Fibroblast of mammary gland (primary cell): Measurements from ENCODE around the gene ANGEL2.

ENCODE experiments used
- DNase-seq: peaks from one replicate; pipeline ENCODE4 v3.0.0-alpha.2; 2010; ENCODE audit warnings: low read depth
- H3K4me3 ChIP-seq: 2 replicates; pipeline ENCODE4 v1.5.1; 2011; ENCODE audit warnings: low read depth, mild to moderate bottlenecking, low read length, moderate library complexity; ENCODE audit not compliant: control insufficient read depth
- CTCF ChIP-seq: conservative IDR thresholded peaks from 2 replicates; pipeline ENCODE4 v1.5.1; 2011; ENCODE audit warnings: low read depth, low read length, inconsistent platforms; ENCODE audit not compliant: control insufficient read depth, insufficient read depth

Gene ANGEL2

DNA sequence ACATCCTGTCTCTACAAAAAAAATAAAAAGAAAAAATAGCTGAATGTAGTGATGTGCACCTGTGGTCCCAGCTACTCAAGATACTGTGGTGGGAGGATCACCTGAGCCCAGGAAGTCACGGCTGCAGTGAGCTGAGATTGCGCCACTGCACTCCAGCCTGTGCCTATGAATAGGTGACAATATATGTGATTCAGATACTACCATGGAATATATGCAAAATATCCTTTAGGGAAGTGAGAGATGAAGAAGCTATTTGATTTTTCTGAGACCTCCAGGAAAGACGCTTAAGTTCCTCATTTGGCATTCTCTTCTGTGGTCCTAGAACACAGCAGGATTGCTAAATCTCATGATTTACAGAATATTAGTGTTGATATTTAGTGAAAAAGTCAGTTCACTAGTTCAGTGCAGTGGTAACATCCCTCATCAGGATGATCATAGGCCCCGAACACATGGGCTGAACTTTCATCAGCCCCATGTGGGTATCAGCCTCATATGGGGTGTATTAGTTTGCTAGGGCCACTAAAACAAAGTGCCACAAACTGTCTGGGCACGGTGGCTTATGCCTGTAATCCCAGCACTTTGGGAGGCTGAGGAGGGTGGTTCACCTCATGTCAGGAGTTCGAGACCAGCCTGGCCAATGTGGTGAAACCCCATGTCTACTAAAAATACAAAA is 71.3 kb downstream of the ANGEL2 start:
- DNase-seq = no peak
- no peak overlapping the region for H3K4me3 ChIP-seq
- TF ChIP-seq CTCF = no peak

GRCh38 chr1:212943393-212943710 is 72.3 kb downstream of the ANGEL2 start:
- TF ChIP-seq CTCF = no peak
- H3K4me3 ChIP-seq = no peak overlapping the region
- no peak for DNase-seq

- TF ChIP-seq CTCF = no peak
- no peak for DNase-seq
- no peak overlapping the region for H3K4me3 ChIP-seq
These were observed 72.8 kb downstream of the ANGEL2 start for GRCh38 chr1:212942679-212943392.
